Measurements from ENCODE around the gene ANGEL1. TPM values are rescaled to one million over a fixed set of nuclear protein-coding genes. Genes with fewer than 3 reads are reported as not detected.

Gene ANGEL1
- total and polyA plus RNA-seq, 2 of the 8 experiments (the other 6 are each of a cell fraction or from before 2014, with no cell fraction given): 26.8 to 27.2 TPM

DNA sequence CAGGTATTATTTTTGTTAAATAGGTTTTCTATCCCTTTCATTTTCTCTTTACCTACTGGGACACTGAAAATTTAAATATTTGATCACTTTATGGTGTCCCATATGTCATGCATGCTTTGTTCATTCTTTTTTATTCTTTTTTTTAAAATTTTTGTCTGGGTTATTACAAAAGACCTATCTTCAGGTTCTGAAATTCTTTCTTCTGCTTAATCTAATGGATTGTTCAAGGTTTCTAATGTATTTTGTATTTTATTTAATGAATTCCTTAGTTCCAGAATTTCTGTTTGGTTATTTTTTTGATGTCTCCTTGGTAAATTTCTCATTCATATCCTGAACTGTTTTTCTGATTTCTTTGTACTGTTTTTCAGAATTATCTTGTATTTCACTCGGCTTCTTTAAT, 71.6 kb downstream of the ANGEL1 start (continued):
- TF ChIP-seq, protein P1, sequence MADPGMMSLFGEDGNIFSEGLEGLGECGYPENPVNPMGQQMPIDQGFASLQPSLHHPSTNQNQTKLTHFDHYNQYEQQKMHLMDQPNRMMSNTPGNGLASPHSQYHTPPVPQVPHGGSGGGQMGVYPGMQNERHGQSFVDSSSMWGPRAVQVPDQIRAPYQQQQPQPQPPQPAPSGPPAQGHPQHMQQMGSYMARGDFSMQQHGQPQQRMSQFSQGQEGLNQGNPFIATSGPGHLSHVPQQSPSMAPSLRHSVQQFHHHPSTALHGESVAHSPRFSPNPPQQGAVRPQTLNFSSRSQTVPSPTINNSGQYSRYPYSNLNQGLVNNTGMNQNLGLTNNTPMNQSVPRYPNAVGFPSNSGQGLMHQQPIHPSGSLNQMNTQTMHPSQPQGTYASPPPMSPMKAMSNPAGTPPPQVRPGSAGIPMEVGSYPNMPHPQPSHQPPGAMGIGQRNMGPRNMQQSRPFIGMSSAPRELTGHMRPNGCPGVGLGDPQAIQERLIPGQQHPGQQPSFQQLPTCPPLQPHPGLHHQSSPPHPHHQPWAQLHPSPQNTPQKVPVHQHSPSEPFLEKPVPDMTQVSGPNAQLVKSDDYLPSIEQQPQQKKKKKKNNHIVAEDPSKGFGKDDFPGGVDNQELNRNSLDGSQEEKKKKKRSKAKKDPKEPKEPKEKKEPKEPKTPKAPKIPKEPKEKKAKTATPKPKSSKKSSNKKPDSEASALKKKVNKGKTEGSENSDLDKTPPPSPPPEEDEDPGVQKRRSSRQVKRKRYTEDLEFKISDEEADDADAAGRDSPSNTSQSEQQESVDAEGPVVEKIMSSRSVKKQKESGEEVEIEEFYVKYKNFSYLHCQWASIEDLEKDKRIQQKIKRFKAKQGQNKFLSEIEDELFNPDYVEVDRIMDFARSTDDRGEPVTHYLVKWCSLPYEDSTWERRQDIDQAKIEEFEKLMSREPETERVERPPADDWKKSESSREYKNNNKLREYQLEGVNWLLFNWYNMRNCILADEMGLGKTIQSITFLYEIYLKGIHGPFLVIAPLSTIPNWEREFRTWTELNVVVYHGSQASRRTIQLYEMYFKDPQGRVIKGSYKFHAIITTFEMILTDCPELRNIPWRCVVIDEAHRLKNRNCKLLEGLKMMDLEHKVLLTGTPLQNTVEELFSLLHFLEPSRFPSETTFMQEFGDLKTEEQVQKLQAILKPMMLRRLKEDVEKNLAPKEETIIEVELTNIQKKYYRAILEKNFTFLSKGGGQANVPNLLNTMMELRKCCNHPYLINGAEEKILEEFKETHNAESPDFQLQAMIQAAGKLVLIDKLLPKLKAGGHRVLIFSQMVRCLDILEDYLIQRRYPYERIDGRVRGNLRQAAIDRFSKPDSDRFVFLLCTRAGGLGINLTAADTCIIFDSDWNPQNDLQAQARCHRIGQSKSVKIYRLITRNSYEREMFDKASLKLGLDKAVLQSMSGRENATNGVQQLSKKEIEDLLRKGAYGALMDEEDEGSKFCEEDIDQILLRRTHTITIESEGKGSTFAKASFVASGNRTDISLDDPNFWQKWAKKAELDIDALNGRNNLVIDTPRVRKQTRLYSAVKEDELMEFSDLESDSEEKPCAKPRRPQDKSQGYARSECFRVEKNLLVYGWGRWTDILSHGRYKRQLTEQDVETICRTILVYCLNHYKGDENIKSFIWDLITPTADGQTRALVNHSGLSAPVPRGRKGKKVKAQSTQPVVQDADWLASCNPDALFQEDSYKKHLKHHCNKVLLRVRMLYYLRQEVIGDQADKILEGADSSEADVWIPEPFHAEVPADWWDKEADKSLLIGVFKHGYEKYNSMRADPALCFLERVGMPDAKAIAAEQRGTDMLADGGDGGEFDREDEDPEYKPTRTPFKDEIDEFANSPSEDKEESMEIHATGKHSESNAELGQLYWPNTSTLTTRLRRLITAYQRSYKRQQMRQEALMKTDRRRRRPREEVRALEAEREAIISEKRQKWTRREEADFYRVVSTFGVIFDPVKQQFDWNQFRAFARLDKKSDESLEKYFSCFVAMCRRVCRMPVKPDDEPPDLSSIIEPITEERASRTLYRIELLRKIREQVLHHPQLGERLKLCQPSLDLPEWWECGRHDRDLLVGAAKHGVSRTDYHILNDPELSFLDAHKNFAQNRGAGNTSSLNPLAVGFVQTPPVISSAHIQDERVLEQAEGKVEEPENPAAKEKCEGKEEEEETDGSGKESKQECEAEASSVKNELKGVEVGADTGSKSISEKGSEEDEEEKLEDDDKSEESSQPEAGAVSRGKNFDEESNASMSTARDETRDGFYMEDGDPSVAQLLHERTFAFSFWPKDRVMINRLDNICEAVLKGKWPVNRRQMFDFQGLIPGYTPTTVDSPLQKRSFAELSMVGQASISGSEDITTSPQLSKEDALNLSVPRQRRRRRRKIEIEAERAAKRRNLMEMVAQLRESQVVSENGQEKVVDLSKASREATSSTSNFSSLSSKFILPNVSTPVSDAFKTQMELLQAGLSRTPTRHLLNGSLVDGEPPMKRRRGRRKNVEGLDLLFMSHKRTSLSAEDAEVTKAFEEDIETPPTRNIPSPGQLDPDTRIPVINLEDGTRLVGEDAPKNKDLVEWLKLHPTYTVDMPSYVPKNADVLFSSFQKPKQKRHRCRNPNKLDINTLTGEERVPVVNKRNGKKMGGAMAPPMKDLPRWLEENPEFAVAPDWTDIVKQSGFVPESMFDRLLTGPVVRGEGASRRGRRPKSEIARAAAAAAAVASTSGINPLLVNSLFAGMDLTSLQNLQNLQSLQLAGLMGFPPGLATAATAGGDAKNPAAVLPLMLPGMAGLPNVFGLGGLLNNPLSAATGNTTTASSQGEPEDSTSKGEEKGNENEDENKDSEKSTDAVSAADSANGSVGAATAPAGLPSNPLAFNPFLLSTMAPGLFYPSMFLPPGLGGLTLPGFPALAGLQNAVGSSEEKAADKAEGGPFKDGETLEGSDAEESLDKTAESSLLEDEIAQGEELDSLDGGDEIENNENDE (IDR thresholded peaks at IDR 0.05; ENCODE audit: insufficient replicate concordance, low read length): no peak
- TF ChIP-seq SRF (IDR thresholded peaks at IDR 0.05; ENCODE audit: low read depth, low read length) (no peak), BCL11A (IDR thresholded peaks at IDR 0.05; ENCODE audit: low read depth in 2 of 2, low read length in 2 of 2) (no peak), PHF8 (conservative IDR thresholded peaks at IDR 0.05; ENCODE audit: low read depth, low read length) (no peak), HDAC6 (IDR thresholded peaks at IDR 0.05; ENCODE audit: low read depth, low read length) (no peak), SIX5 (IDR thresholded peaks at IDR 0.05; ENCODE audit: low read depth, low read length) (no peak), BRCA1 (IDR thresholded peaks at IDR 0.05; ENCODE audit: low read depth, low read length) (no peak), KDM5A (IDR thresholded peaks at IDR 0.05; ENCODE audit: low read length) (no peak), CBX5 (IDR thresholded peaks at IDR 0.05; ENCODE audit: low read depth, low read length) (no peak), JUN (IDR thresholded peaks at IDR 0.05; ENCODE audit: low read depth, low read length) (no peak), RBBP5 (IDR thresholded peaks at IDR 0.05; ENCODE audit: borderline replicate concordance, low read depth, low read length) (no peak)
- TF ChIP-seq, protein P2, sequence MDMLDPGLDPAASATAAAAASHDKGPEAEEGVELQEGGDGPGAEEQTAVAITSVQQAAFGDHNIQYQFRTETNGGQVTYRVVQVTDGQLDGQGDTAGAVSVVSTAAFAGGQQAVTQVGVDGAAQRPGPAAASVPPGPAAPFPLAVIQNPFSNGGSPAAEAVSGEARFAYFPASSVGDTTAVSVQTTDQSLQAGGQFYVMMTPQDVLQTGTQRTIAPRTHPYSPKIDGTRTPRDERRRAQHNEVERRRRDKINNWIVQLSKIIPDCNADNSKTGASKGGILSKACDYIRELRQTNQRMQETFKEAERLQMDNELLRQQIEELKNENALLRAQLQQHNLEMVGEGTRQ (IDR thresholded peaks at IDR 0.05; ENCODE audit: low read length): no peak

Measured in H1 (cell line).